SKM-1 (cell line): Measurements from ENCODE around the gene USP25.

Source experiments
- DNase-seq: peaks from one replicate; lab custom pipeline; 2025; ENCODE audit not compliant: unreplicated experiment; lab: John Stamatoyannopoulos, UW

USP25 gene

DNA sequence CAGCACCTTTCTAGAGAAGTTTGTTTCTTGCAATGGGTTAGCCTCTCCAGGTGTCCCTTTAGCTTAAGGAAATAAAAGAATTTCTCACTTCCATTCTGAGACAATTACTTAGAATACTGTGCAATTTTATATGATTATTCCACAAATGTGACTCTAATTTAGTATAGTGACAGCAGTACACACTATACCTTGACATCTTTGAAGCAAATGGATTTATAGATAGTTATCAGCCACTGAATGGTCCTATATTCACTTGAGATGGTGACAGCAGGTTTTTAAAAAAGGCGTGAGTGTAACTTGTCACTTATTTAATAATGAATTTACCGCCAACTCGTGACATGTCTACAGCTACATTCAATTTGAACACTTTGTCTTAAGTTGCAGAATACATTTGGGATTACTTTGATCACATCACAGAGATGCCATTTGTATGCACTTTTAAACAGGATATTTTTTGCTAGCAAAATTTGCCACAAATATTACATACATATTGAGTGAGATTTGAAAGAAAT, 71.6 kb downstream of the USP25 start:
- DNase-seq = no peak

DNA sequence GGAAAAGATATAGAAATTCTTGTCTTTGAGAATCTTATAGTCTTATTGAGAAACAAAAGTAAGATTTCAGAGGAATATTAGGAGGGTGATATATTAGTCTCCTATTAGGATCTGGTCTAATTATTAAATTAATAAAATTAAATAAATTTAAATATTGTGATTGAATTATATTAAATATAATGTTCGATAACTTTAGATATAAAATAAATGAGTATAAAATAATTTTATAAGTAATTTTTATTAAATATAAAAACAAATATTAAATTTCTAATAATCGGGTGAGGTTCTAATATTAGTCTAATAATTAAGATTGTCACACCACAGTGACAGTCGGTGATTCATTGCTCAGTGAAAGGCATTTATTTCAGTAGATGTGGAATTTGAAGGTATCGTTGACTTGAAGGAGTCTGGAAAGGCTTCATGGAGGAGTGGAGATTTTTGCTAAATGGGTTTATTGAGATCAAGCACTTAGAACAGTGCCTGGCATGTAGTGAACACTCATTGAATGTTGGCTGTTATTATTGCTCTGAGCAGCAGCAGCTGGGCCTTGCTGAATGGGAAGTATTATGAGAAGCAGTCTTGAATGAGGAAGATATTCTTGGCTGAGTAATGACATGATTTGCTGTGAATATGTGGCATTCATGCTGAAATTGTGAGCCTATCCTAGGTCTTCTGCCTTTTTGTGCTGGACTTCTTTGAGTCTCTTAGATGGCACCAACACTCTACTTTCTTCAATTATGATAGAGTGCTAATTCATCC, 74.6 kb downstream of the USP25 start:
- no peak for DNase-seq

DNA sequence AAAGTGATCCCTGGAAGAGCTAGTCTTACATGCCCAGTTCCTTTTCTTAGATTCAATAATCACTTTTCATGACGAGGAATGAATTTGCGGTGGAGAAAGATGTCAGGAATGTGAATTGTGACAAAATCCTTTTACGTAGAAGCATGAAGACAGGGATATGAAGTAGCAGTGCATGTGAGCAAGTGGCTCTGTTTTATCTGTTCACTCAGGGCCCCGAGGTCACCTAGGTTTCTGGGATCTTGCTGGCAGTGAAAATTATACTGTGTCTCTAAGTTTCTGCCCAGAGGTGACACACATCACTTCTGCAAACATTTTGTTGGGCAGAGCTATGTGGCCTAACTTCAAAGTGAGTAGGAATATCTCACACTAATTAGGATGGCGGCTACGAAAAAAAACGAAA, 79.3 kb downstream of the USP25 start:
- no peak for DNase-seq

DNA sequence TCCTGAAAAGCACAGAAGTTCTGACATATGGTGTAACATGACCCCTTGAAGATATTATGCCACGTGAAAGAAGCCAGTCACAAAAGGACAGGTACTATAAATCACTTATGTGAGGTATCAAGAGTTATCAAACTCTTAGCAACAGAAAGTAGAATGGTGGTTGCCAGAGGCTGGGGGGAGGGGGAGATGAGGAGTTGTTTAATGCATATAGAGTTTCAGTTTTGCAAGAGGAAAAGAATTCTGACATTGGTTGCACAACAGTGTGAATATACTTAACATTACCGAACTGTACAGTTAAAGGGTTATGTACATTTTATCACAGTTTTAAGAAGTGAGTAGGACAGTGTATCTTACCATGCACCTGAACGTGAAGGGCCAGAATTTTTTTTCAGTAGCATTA, 80.0 kb downstream of the USP25 start:
- no peak for DNase-seq

DNA sequence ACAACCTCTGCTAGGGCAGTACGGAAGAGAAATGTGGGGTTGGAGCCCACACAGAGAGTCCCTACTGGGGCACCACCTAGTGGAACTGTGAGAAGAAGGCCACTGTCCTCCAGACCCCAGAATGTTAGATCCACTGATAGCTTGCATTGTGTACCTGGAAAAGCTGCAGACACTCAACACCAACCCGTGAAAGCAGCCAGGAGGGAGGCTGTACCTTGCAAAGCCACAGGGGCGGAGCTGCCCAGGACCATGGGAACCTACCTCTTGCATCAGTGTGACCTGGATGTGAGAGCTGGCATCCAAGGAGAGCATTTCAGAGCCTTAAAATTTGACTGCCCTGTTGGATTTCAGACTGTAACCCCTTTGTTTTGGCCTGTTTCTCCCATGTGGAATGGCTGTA, 85.5 kb downstream of the USP25 start:
- DNase-seq = no peak

DNA sequence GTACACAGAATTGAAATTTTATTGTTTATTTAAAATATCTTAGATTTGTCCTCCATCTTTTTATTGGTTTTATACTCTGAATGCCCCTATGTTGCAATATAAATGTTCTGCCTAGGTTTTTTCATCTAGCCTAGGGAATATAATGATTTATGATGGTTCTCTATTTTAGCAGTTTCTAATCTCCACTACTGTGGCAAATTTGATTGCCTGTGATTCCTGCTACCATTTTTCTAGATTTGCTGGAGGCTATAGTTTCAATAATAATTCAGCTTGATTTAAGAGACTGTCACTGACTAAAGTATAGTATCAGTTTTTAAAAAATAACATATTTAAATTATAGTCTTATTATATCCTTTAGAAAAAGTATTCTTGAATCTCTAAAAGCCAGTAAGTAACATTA, 90.5 kb downstream of the USP25 start:
- DNase-seq = no peak

DNA sequence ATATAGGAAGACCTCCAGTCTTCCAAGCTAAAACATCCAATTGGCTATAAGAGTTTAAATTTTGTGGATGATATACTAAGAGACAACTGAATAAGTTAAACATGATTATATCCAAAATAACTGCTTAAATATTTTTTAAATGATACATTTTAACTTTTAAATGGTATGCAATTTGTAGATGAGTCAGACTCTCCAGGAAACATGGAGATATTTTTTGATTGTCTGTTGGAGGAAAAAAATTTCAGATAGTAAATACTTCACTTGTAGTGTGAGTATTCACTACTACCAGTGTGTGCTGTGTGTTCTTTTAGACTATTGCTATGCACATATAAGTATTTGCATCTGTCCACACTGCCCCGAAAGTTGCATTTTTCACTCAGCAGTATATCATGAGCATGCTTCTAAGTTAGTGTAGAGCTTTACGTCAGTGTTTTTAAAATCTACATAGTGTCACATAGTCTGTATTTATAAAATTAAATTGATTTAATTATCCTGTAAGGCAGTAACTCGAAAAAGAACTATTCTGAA, 91.1 kb downstream of the USP25 start:
- DNase-seq = no peak

DNA sequence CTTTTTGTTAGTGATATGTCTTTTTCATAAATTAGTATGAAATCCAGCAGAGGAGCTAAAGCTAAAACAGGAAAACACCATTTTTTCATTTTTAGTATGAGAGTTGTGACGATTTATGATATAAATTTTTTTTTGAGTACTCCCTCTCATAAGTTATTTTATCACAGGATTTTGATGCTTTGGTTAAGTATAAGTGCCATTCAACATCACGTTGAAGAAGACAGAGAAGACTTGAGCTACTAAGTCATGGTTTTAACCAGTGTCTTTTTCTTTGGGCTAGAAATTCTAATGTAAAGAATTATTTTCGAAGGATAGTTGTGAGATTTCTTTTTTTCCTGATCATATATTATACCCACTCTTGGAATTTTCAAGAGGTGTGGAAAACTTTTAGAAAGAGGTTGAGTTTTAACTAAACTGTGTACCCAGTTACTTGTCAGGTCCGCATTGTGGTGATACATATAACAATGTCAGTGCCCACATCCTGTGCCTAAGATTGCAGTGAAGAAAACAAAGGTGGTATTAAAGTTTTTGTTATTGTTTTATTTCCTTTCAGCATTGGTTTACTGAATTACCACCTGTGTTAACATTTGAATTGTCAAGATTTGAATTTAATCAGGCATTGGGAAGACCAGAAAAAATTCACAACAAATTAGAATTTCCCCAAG, 93.8 kb downstream of the USP25 start:
- no peak for DNase-seq

DNA sequence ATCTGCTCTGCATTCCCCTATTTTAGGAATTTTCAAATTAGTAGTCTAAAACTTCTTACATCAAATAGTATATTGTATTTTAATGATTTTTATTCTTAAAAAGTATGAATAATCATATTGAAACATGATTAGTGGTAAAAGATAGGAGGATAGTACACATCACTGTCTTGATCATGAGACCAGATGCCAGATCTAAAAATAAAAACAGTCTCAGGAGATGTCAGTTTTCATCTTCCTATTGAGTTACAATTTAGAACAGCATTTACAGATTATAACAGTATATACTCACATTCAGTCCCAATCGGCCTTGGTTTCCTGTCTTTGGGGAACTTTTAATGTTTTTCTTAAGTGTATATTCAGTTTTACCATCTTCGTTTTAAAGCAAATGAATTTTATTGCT, 95.9 kb downstream of the USP25 start:
- DNase-seq = no peak

DNA sequence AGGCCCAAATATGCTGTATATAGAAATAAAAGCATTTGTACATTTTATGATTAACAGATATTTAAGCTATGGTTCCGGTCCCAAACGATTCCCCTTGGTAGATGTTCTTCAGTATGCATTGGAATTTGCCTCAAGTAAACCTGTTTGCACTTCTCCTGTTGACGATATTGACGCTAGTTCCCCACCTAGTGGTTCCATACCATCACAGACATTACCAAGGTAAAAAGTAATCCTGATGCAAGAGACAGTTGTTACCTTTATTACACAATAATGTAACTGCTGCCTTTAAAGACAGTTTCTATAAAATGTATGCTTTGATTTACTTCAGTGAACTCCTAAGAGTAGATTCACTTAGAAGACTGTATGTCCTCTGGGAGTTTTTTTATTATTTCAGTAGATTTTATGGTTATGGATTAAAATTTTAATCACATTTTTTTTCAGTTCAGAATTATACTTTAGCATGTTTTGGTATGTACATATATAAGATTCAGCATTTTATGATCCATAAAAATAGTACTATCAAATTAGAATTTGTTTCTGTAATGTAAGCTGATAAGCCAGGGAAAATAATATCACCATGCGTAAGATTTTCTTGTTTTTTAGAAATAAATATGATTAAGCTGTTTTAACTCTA, 96.5 kb downstream of the USP25 start:
- no peak for DNase-seq

DNA sequence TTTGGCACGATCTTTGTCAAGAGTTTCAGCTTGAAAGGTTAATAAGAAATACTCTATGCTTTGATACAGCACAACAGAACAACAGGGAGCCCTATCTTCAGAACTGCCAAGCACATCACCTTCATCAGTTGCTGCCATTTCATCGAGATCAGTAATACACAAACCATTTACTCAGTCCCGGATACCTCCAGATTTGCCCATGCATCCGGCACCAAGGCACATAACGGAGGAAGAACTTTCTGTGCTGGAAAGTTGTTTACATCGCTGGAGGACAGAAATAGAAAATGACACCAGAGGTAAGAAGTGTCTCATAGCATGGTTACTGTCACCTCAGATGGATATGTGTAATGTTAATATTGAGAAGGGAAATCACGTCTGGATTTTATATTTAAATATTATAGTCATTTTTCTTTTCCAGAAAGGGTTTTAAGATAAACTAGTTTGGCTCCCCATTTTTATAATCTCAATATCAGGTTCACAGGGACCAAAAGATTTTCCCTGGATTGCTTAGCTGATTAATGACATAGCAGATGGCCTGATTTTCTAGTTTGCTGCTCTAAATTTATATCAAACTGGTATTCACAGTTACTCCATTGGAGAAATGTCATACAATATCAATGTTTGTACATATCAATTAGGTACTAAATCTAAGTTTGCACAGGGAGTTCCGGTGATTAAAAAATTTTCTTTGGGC, 97.3 kb downstream of the USP25 start:
- DNase-seq = no peak

DNA sequence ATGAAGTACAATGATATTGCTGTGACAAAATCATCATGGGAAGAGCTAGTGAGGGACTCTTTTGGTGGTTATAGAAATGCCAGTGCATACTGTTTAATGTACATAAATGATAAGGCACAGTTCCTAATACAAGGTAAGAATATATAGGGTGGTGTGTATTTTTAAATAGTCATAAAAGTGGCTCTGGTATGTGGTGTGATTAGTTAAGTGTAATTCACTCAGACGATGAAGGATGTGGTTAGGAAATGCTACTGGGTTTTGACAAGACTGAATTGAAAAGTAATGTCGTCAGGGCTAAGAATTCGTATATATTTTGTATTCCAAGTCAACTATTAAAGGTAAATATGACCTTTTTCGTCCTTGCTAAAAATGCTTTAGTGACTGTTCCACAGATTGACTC, 101.7 kb downstream of the USP25 start:
- DNase-seq = no peak

DNA sequence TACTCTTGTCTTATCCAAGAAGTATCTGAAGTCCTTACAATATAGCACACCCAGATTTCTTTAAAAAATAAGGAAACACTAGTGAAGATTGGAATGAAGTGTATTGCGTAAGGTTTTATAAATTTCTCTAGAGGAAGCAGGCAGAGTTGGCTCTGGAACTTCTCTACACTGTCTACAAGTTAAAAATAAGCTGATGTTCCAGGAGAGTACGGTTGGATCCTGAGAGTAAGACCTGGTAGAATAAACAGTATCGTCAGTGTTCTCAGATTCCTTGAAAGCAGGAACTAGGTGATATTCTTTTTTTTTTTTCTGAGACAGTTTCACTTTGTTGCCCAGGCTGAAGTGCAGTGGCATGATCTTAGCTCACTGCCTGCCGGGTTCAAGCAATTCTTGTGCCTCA, 107.9 kb downstream of the USP25 start:
- DNase-seq = no peak

DNA sequence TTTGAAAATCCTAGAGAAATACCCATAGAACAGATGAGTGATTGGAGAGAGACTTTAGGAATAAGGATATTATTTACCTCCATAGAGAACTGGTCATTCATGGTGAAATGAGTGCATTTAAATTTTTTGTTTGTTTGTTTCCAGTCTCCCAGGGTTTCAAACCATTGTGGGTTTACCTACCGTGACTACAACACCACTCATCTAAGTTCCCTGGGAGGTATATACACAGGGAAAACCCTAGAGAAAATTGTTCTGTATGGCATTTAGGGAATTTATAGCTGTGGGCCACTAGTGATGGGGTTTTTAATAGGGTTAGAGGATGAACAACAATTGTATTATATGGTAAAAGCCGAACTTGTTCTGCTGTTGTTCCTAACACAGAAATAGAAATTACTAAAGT, 109.2 kb downstream of the USP25 start:
- no peak for DNase-seq

DNA sequence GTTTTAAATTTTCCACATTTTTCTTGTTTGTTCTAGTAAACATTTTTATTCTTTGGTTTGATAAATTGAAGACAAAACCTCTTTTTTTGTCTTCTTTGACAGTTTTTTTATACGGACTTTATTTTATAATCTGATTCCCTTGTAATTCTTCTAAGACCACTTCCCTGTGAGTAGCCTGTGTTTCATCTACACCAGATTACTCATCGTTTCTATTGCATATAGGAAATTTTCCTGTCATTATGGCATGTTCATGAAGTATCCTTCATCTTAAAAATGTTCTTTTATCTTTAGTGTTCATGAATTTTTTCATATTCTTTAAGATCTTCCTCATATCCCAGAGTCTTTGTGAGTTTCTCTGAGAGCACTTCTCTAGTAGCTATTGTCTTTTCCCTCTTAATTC, 109.8 kb downstream of the USP25 start:
- DNase-seq = no peak

DNA sequence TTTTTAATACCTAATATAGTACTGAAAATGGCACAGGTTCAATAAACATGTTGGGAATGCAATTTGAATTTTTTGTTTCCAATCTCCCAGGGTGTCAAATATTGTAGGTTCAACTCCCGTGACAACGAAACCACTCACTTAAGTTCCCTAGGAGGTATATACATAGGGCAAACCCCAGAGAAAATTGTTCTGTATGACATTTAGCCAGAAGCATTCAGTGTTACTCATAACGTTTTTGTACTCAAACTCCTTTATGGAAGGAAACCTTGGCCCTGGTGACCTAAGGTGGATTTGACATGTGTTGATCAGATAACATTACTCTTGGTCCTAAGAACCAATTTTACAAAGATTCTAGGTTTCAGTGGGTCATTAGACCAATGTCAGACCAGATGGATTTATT, 110.6 kb downstream of the USP25 start:
- no peak for DNase-seq

DNA sequence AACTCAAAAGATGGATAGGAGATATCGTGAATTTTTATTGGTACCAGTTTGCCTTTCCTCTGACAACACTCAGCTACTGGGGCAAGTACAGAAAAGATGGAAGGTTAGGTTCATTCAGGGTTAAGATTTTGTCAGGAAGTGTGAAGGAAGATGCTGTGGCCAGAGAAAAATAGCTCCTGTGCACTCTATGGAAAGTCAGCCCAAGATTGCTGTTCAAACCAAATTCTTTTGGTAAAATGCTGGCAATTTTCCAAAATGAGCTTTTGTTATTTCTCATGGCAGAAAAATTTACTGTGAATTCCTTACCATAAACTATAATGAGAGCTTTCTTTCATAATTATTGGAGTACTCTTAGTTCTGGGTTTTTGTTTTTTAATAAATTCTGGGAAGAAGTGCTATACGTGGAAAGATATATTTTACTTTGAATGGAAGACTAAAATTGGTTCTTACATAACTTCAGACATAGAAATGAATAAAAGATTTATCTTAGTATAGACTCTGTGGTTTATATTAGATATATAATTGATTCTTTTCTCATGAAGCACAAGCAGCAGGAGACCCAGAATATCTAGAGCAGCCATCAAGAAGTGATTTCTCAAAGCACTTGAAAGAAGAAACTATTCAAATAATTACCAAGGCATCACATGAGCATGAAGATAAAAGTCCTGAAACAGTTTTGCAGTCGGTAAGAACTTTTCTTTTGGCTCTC, 112.2 kb downstream of the USP25 start:
- no peak for DNase-seq

DNA sequence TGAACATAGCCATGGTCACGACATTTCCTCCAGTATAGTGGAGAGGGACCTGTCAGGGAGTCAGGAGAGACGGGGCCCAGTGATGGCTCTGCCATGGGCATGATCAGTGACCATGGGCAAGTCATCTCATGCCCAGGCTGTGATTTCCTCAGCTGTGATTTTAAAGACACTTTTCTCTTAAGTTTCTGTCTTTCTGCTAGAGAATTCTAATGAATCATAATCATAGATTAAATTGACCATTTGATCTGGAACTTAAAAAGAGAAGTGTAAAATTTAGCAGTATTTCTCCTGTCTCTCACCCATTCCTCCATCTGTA, 112.7 kb downstream of the USP25 start:
- no peak for DNase-seq

DNA sequence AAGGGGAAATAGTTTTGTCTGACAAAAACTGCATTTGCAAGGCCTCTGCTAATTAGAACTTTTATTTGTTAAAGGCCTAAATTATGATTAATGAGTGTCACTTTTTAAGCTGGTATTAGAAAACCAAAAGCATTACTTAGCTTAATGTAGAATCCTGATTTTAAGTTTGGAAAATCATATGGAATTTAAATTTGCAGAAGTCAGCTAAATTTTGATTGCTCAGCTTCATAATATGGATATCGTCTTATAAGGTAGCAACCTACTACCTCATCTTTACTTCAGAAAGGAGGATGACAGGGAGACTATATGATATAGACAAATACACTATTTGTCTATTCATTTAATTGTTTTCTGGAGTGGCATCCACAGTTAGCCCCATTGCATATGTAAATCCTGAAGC, 114.0 kb downstream of the USP25 start:
- DNase-seq = no peak

DNA sequence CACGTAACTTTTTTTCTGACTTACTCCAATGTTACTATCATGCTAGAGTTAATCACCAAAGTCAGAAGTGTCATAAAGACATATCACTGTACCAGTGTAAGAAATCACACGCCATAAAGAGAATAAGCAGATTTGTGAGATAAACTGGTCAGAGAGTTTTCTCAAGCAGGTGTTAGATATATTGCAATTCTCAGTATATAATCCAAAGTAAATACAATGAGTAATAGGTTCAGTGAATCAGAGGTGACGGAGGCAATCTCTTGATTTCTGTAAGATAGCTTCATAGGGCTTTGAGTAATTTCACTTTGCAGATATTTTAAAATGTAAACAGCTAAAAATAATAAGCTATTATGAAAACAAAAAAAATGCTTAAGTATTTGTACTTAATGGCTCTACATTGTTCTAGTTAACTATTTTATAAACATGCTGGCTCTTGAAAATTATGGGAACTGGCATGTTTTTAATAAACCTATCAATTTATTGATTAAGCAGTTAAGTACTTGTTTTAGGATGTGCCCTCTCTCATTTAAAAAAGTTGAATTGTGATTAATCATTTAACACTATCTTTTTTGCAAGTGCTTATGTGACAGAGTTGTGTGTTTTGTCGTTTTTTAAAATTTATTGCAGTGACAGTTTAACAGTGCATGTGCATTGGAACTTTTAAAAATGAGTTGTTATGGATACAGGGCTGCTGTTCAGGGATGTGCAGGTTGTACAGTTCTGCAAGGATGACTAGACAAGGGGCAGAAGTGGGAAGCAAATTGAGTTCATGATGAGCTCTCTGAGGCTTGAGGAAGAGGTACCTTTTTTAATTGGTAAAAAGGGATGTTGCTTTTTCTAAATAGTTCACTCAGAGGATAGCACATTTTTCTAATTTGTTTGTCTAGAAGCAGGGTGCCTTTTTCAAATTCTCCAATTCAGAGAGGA, 119.1 kb downstream of the USP25 start:
- DNase-seq = no peak
